ENCODE results near the gene PKP2.

Gene PKP2

GRCh38 chr12:32860192-32860591 lies 36.4 kb downstream of the PKP2 start:
- DNase-seq = no peak

GRCh38 chr12:32859389-32859788 lies 37.2 kb downstream of the PKP2 start:
- no peak for DNase-seq

- no peak for DNase-seq
These were observed 41.9 kb downstream of the PKP2 start for GRCh38 chr12:32854716-32855115.

- DNase-seq = no peak
These were observed 42.5 kb downstream of the PKP2 start for GRCh38 chr12:32854097-32854496.

DNA sequence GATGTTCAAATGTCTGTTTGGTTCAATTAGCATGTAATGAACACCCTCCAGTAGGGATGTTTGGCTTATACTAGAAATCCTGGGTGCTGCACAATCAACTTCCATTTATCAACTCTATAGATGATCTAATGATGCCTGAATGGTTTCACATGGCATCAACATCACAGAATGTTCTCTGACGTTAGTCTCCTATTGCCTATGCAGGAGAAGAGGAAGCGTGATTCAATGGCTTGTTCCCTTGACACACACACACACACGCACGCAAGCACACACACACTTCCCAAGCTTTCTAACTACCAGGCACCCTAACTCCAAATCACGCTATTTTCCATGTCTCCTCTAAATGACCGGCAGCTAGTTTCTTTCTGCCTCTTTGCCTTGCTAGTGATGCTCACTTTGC lies 49.3 kb downstream of the PKP2 start:
- DNase-seq = no peak

GRCh38 chr12:32846053-32846452 lies 50.5 kb downstream of the PKP2 start:
- DNase-seq = no peak

GRCh38 chr12:32843528-32844095 lies 53.0 kb downstream of the PKP2 start:
- DNase-seq = no peak

GRCh38 chr12:32841061-32841460 lies 55.5 kb downstream of the PKP2 start:
- DNase-seq = no peak

DNA sequence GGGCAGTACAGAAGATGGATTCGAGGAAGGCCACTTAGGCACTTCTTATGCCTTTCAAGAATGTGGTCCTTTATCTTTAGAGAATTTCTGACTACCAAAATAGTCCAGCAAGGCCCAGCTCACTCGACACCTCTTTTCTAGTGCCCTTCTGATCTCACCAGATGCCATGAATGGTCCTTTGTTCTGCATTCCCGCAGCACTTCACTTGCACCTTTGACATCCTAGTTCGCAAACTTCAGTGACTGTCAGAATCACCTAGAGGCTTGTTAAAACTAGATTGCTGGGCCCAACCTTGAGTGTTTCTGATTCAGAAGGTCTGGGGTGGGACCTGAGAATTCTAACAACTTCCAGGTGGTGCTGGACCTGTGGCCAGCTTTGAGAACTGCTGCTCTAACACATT lies 56.7 kb downstream of the PKP2 start:
- DNase-seq = no peak

GRCh38 chr12:32837974-32838373 lies 58.6 kb downstream of the PKP2 start:
- DNase-seq = no peak

- no peak for DNase-seq
These were observed 59.9 kb downstream of the PKP2 start for GRCh38 chr12:32836710-32837109.

GRCh38 chr12:32834122-32834521 lies 62.5 kb downstream of the PKP2 start:
- no peak for DNase-seq

DNA sequence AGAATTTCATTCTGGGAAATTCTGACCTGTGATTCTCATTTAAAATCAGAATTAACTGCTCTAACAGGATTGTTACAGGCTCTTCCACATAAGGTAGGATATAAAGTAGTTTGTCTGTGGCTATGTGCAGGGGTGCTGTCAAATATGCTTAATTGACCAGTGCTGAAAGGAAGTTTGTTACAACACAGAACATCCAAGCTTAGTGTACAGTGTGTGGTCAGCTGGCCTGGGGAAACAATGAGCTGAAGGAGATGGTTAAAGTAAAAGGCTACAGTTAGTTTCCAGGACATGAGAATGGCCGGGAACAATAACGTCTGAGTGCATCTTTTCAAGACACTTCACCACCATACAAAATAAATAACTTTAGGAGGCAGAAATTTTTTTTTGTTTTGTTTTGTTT lies 68.0 kb downstream of the PKP2 start:
- DNase-seq = no peak

GRCh38 chr12:32828120-32828519 lies 68.5 kb downstream of the PKP2 start:
- DNase-seq = no peak

- no peak for DNase-seq
These were observed 69.7 kb downstream of the PKP2 start for GRCh38 chr12:32826807-32827412.

GRCh38 chr12:32824596-32824995 lies 72.0 kb downstream of the PKP2 start:
- no peak for DNase-seq

GRCh38 chr12:32822344-32822743 lies 74.2 kb downstream of the PKP2 start:
- no peak for DNase-seq

DNA sequence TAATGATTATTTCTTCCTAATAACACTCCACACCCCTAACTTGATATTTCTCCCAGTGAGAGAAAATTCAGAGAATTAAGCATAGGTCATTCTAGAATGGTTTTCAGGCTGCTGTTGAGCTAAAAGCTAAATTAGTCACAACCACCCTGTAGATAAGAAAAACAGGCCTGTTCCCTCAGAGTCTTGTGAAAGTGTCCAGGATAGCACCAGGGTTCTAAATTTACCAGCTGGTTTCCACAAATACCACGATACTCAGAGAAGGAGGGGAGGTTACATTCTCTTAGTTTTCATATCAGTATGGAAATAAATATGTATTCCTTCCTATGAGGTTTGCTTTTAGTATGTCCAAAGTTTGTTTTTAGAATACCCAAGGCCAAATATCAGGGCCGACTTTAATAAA lies 74.9 kb downstream of the PKP2 start:
- no peak for DNase-seq

DNA sequence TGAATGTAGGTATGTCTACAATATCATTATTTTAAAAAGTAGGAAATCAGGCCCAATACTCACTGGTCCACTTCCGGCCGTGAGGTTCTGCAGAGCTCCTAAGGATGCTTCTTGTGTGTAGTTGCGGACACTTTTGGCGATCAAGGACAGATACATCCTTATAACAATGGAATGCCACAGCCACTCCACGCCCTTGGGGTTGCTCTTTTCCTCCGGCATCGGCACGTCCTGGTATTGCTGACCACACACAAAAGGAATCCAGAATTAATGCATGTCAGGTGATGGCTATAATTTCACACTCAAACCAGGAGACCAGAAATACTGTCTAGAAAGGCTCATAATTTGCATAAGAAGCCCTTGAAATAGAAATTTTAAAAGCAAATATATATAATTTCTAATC lies 75.3 kb downstream of the PKP2 start:
- DNase-seq = no peak

DNA sequence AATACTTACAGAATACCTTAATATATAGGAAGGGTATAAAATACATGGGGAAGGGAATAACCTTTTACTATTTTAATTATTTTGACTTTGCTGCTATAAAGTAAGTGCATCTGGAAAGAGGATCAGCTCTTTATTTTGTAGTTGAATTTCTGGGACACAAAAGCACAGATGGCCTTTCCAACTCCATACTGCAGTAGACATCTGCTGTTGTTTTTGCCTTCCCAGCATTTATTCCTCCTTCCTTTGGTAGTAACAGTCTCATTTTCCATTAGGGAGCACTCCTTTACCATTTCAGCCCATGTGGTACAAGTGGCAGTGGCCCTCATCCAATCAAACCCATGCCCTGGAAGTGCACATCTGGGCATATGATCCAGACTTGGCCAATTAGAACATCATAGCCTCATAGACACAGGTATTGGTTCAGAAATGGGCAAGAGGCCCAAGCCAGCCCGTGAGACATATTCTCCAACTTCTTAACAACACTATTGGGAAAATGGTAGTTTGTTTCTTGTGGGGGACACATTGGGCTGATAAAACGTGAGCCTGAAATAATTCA lies 76.1 kb downstream of the PKP2 start:
- no peak for DNase-seq

GRCh38 chr12:32819424-32819823 lies 77.2 kb downstream of the PKP2 start:
- no peak for DNase-seq

GRCh38 chr12:32811686-32812392 lies 84.7 kb downstream of the PKP2 start:
- DNase-seq = no peak

DNA sequence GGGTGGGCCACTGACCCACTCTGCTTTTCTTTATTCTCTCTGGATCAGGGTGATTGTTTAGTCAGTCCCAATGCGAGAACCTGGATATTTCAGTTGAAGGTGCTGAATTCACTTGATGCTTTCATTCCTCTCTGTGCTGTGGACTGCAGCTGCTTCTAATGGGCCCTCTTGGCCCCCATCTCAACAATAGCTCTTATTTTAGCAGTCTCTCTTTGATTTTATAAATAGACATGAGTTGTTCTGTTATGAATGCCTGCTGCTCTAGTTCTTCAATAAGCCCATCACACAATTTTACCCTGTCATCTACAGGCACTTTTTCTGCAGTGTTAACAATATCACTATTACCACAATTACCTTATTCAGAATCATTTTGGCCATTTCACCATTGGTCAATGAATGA lies 86.7 kb downstream of the PKP2 start:
- no peak for DNase-seq

GRCh38 chr12:32809196-32809595 lies 87.4 kb downstream of the PKP2 start:
- DNase-seq = no peak
